PC-9 (cell line): ENCODE results near the gene SUPV3L1. TPM values are rescaled to one million over a fixed set of nuclear protein-coding genes. Genes with fewer than 3 reads are reported as not detected.

ENCODE experiments used
- BruUV-seq: library from RNA; stranded (reverse); fragments of 400-500 nt; replicated peaks from 2 replicates; lab custom pipeline; 2021; lab: Mats Ljungman, UMichigan
- CTCF ChIA-PET: fragments of 300-600 bp; sonication (Branson Sonifier 250); formaldehyde crosslinking; loops from one replicate; lab custom pipeline; 2022; ENCODE audit warnings: antibody characterized with exemption; lab: Charles Lee
- POLR2A ChIA-PET: fragments of 300-600 bp; sonication (Branson Sonifier 250); formaldehyde crosslinking; loops from one replicate; lab custom pipeline; 2022; ENCODE audit warnings: antibody characterized with exemption; ENCODE audit not compliant: unreplicated experiment; lab: Charles Lee
- DNase-seq, 2 experiments: peaks; one replicate each; pipeline versions ENCODE4 v3.0.0 to v3.0.0-alpha.2; 2015 to 2022; ENCODE audit warnings: mixed read lengths in 1 of 2
- H2AFZ ChIP-seq: fragments of 200-600 bp; sonication (generic); 2 replicates; pipeline ENCODE4 v1.8.1; 2017; ENCODE audit warnings: antibody characterized with exemption
- H3F3A ChIP-seq: fragments of 200-600 bp; sonication (generic); 2 replicates; pipeline ENCODE4 v1.8.1; 2017; ENCODE audit warnings: antibody characterized with exemption, mild to moderate bottlenecking, low read depth; ENCODE audit not compliant: insufficient read depth
- H3K27ac ChIP-seq: fragments of 200-600 bp; sonication (generic); 2 replicates; pipeline ENCODE4 v1.6.1; 2016; ENCODE audit warnings: mixed run types
- H3K27me3 ChIP-seq: fragments of 200-600 bp; sonication (generic); 2 replicates; pipeline ENCODE4 v1.6.1; 2016; ENCODE audit warnings: low read depth, mixed run types; ENCODE audit not compliant: insufficient read depth
- H3K36me3 ChIP-seq: fragments of 200-600 bp; sonication (generic); 2 replicates; pipeline ENCODE4 v1.6.1; 2016; ENCODE audit warnings: low read depth, mixed run types
- H3K4me1 ChIP-seq: fragments of 200-600 bp; sonication (generic); replicated peaks from 2 replicates; pipeline ENCODE4 v1.6.1; 2016; ENCODE audit warnings: mixed run types; ENCODE audit not compliant: insufficient read depth
- H3K4me2 ChIP-seq: fragments of 200-600 bp; sonication (generic); 2 replicates; pipeline ENCODE4 v1.6.1; 2017; ENCODE audit warnings: mixed run types
- H3K4me3 ChIP-seq: fragments of 200-600 bp; sonication (generic); 2 replicates; pipeline ENCODE4 v1.6.1; 2016; ENCODE audit warnings: mixed run types
- H3K79me2 ChIP-seq: fragments of 200-600 bp; sonication (generic); 2 replicates; pipeline ENCODE4 v1.6.1; 2017; ENCODE audit warnings: low read depth, mixed run types
- H3K9me2 ChIP-seq: fragments of 200-600 bp; sonication (generic); 2 replicates; pipeline ENCODE4 v1.8.1; 2017; ENCODE audit warnings: mild to moderate bottlenecking; ENCODE audit not compliant: insufficient read depth
- H3K9me3 ChIP-seq: fragments of 200-600 bp; sonication (generic); 2 replicates; pipeline ENCODE4 v1.8.1; 2016; ENCODE audit warnings: low read depth; ENCODE audit not compliant: insufficient read depth
- H4K20me1 ChIP-seq: fragments of 200-600 bp; sonication (generic); 2 replicates; pipeline ENCODE4 v1.8.1; 2017; ENCODE audit not compliant: insufficient read depth
- EZH2 ChIP-seq: fragments of 200-600 bp; sonication (generic); IDR thresholded peaks from 2 replicates; pipeline ENCODE4 v1.8.0; 2017; ENCODE audit warnings: antibody characterized with exemption, low read depth
- intact Hi-C: fragments of 100-400 bp; cut with micrococcal nuclease; formaldehyde crosslinking; loops from one replicate; pipeline ENCODE4 v1.10.0; 2022; ENCODE audit not compliant: unreplicated experiment
- total RNA-seq: library from RNA; stranded (reverse); gene quantifications from 2 replicates; pipeline ENCODE4 v1.2.3, GENCODE V29; 2021
- TF ChIP-seq, protein P1 (sequence below): fragments of 200-600 bp; sonication (generic); conservative IDR thresholded peaks from 2 replicates; pipeline ENCODE4 v1.6.1; 2017; ENCODE audit warnings: mixed run types, antibody characterized with exemption, mild to moderate bottlenecking, moderate library complexity

The SUPV3L1 gene
- total RNA-seq, 1 experiment from 2014 or later = 55.7 TPM

GRCh38 chr10:69239816-69240434 is 59.9 kb downstream of the SUPV3L1 start:
- H3K4me3 ChIP-seq = no peak overlapping the region
- H3K9me3 ChIP-seq = no peaks in the 10 kb centered on the region
- H3K36me3 ChIP-seq = peaks cover 46% of the 10 kb centered on the region
- BruUV-seq = no TSS peak
- intact Hi-C loops = loop anchor here (5.0 kb wide), 2 partner anchors 167 to 233 kb away; no protein-coding TSS in a partner anchor
- CTCF ChIA-PET = no interaction called here
- H2AFZ ChIP-seq = no peak overlapping the region
- no peak overlapping the region for H3K4me2 ChIP-seq
- H4K20me1 ChIP-seq = peaks cover 45% of the 10 kb centered on the region
- H3K27me3 ChIP-seq = no peaks in the 10 kb centered on the region
- POLR2A ChIA-PET = no interaction called here
- peaks cover 18% of the 10 kb centered on the region for H3K4me1 ChIP-seq
- no peak overlapping the region for H3K27ac ChIP-seq
- peaks cover 48% of the 10 kb centered on the region for H3F3A ChIP-seq
- peaks cover 60% of the 10 kb centered on the region for H3K79me2 ChIP-seq
- no peaks in the 10 kb centered on the region for H3K9me2 ChIP-seq
- TF ChIP-seq EZH2 = no peak
- TF ChIP-seq, protein P1, sequence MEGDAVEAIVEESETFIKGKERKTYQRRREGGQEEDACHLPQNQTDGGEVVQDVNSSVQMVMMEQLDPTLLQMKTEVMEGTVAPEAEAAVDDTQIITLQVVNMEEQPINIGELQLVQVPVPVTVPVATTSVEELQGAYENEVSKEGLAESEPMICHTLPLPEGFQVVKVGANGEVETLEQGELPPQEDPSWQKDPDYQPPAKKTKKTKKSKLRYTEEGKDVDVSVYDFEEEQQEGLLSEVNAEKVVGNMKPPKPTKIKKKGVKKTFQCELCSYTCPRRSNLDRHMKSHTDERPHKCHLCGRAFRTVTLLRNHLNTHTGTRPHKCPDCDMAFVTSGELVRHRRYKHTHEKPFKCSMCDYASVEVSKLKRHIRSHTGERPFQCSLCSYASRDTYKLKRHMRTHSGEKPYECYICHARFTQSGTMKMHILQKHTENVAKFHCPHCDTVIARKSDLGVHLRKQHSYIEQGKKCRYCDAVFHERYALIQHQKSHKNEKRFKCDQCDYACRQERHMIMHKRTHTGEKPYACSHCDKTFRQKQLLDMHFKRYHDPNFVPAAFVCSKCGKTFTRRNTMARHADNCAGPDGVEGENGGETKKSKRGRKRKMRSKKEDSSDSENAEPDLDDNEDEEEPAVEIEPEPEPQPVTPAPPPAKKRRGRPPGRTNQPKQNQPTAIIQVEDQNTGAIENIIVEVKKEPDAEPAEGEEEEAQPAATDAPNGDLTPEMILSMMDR = no peak
- DNase-seq = no peak

DNA sequence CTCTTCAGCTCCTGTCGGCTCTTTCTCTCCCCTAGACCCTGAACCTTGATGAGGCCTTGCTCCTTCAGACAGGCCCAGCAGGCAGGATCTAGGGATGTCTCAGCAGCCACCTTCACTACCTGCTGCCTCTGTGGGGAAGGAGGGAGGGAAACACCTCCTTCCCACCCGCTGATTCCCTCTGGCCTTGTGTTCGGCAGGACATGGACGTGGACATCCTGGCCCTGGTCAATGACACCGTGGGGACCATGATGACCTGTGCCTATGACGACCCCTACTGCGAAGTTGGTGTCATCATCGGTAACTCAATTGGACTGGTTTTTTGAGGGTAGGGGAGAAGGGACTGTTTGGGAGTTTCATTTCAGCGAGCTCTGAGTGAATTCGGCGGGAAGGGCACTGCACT is 60.4 kb downstream of the SUPV3L1 start:
- ChIA-PET POLR2A (no interaction called here), CTCF (no interaction called here)
- H3K27me3 ChIP-seq = no peaks in the 10 kb centered on the region
- no peak for DNase-seq
- peaks cover 49% of the 10 kb centered on the region for H3F3A ChIP-seq
- peaks cover 49% of the 10 kb centered on the region for H4K20me1 ChIP-seq
- H2AFZ ChIP-seq = no peak overlapping the region
- peaks cover 58% of the 10 kb centered on the region for H3K79me2 ChIP-seq
- no peak for TF ChIP-seq EZH2
- TF ChIP-seq, protein P1 = no peak
- H3K9me2 ChIP-seq = no peaks in the 10 kb centered on the region
- peaks cover 49% of the 10 kb centered on the region for H3K36me3 ChIP-seq
- H3K4me3 ChIP-seq = no peak overlapping the region
- no peak overlapping the region for H3K27ac ChIP-seq
- intact Hi-C loops = no loop called here
- no peaks in the 10 kb centered on the region for H3K9me3 ChIP-seq
- no peak overlapping the region for H3K4me2 ChIP-seq
- no TSS peak for BruUV-seq
- H3K4me1 ChIP-seq = peaks cover 12% of the 10 kb centered on the region

DNA sequence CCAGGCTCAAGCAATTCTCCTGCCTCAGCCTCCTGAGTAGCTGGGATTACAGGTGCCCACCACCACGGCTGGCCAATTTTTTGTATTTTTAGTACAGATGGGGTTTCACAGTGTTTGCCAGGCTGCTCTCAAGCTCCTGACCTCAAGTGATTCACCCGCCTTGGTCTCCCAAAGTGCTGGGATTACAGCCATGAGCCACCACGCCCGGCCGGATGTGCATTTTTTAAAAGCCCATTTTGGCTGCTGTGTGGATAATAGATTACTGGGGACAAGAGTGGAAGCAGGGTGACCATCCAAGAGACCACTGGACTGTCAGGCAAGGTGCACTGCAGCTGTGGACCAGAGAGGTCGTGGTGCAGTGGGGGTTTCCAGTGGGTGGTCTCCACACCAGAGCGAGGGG is 61.5 kb downstream of the SUPV3L1 start:
- no peak for DNase-seq
- Histone ChIP-seq H3K27ac (no peak overlapping the region), H3K4me1 (peaks cover 7% of the 10 kb centered on the region; the same call in 1 of the 2 replicates), H3F3A (peaks cover 47% of the 10 kb centered on the region), H2AFZ (no peak overlapping the region), H3K4me3 (no peak overlapping the region), H3K27me3 (no peaks in the 10 kb centered on the region), H3K9me2 (no peaks in the 10 kb centered on the region), H3K9me3 (no peaks in the 10 kb centered on the region), H4K20me1 (peaks cover 49% of the 10 kb centered on the region), H3K79me2 (peaks cover 46% of the 10 kb centered on the region), H3K36me3 (peaks cover 56% of the 10 kb centered on the region), H3K4me2 (no peak overlapping the region)
- intact Hi-C loops = no loop called here
- TF ChIP-seq, protein P1 = no peak
- TF ChIP-seq EZH2 = no peak
- no TSS peak for BruUV-seq
- CTCF ChIA-PET = no interaction called here
- POLR2A ChIA-PET = no interaction called here
